Tibial nerve (tissue), 4 donors: ENCODE results near the gene SLX4. TPM values are rescaled to one million over a fixed set of nuclear protein-coding genes. Genes with fewer than 3 reads are reported as not detected.

Source experiments
- DNase-seq, 2 donors: peaks; one replicate each; pipeline ENCODE4 v3.0.0-alpha.2; 2019; ENCODE audit warnings: low spot score in 2 of 2
- H3K27ac ChIP-seq, 4 donors: fragments of 200-600 bp; sonication (generic) in 3 of 4; one replicate each; pipeline ENCODE4 v1.5.1; 2017 to 2019; ENCODE audit warnings: mild to moderate bottlenecking in 1 of 4
- H3K27me3 ChIP-seq, 2 donors: fragments of 200-600 bp; sonication (generic) in 1 of 2; one replicate each; pipeline versions ENCODE4 v1.5.1 to v1.6.0; 2017 to 2019
- H3K36me3 ChIP-seq, 3 donors: fragments of 200-600 bp; sonication (generic); one replicate each; pipeline ENCODE4 v1.5.1; 2018 to 2019
- H3K4me1 ChIP-seq, 4 donors: fragments of 200-600 bp; sonication (generic) in 3 of 4; one replicate each; pipeline ENCODE4 v1.5.1; 2017 to 2019
- H3K4me3 ChIP-seq, 4 donors: fragments of 200-600 bp; sonication (generic) in 3 of 4; one replicate each; pipeline ENCODE4 v1.5.1; 2017 to 2019; ENCODE audit warnings: mild to moderate bottlenecking in 1 of 4, moderate library complexity in 1 of 4
- H3K9me3 ChIP-seq, 4 donors: fragments of 200-600 bp; sonication (generic) in 3 of 4; one replicate each; pipeline ENCODE4 v1.5.1; 2017 to 2019
- EP300 ChIP-seq, 2 donors: sonication (generic); formaldehyde crosslinking; IDR thresholded peaks; one replicate each; pipeline ENCODE4 v1.6.1; 2017; ENCODE audit warnings: antibody characterized with exemption in 2 of 2, mild to moderate bottlenecking in 1 of 2
- POLR2A ChIP-seq, 2 donors: fragments of 450-650 bp; IDR thresholded peaks; one replicate each; pipeline ENCODE4 v1.6.1; 2017; ENCODE audit warnings: antibody characterized with exemption in 2 of 2, mild to moderate bottlenecking in 2 of 2, moderate library complexity in 2 of 2
- WGBS, 2 donors: methylation state at CpG; one replicate each; pipeline ENCODE4 v1.1.5; 2018; 5-methylcytosine and 5-hydroxymethylcytosine counted together
- total RNA-seq, 4 donors: library from RNA; depleted of rRNA; stranded (reverse); fragments of >200 nt; gene quantifications; one replicate each; pipeline ENCODE4 v1.1.0, GENCODE V29; 2016
- TF ChIP-seq, protein P1 (sequence below), 5 experiments: fragments of 200-600 bp in 3 of 5; fragments of 450-650 bp in 2 of 5; sonication (generic) in 3 of 5; IDR thresholded peaks; one replicate each; pipeline ENCODE4 v1.5.1; 2016 to 2019; ENCODE audit warnings: antibody characterized with exemption in 5 of 5, mild to moderate bottlenecking in 3 of 5, moderate library complexity in 2 of 5

The SLX4 gene
- total RNA-seq, 4 donors from 2014 or later: 4.8 to 8.1 (median 5.6) TPM

DNA sequence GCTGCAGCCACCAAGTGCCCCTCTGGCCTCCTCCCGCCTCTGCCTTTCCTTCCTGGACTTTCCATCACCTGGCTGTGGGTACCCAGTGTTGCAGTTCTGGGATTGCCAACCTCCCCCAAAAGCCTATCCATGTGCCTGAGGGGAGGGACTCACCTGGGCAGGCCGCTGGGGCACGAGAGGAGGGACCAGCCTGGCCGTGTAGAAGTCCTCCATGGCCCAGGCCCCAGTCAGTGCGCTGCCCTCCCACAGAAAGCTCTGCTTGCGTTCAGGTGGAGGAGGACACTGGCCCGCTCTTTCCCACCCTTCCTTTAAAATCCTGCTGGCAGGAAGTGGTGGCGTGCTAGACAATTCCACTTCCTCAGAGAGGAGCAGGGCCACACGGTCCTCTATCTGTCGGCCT, 14.2 kb downstream of the SLX4 start:
- 88 to 89% methylated on average over 7 to 10 of the region's 10 CpGs for WGBS, 2 donors
- DNase-seq: no peak
- H3K9me3 ChIP-seq: peaks cover 0 to 5% (median 0%) of the 10 kb centered on the region in 4 donors
- TF ChIP-seq EP300 (IDR thresholded peaks at IDR 0.05): no peak
- TF ChIP-seq, protein P1, sequence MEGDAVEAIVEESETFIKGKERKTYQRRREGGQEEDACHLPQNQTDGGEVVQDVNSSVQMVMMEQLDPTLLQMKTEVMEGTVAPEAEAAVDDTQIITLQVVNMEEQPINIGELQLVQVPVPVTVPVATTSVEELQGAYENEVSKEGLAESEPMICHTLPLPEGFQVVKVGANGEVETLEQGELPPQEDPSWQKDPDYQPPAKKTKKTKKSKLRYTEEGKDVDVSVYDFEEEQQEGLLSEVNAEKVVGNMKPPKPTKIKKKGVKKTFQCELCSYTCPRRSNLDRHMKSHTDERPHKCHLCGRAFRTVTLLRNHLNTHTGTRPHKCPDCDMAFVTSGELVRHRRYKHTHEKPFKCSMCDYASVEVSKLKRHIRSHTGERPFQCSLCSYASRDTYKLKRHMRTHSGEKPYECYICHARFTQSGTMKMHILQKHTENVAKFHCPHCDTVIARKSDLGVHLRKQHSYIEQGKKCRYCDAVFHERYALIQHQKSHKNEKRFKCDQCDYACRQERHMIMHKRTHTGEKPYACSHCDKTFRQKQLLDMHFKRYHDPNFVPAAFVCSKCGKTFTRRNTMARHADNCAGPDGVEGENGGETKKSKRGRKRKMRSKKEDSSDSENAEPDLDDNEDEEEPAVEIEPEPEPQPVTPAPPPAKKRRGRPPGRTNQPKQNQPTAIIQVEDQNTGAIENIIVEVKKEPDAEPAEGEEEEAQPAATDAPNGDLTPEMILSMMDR (IDR thresholded peaks at IDR 0.05): no peak
- no peak for TF ChIP-seq POLR2A (IDR thresholded peaks at IDR 0.05)
- no peaks in the 10 kb centered on the region for H3K27me3 ChIP-seq
- H3K36me3 ChIP-seq: peaks cover 0 to 100% (median 0%) of the 10 kb centered on the region in 3 donors
- H3K27ac ChIP-seq: no peak overlapping the region
- no peaks in the 10 kb centered on the region for H3K4me1 ChIP-seq
- no peak overlapping the region for H3K4me3 ChIP-seq

DNA sequence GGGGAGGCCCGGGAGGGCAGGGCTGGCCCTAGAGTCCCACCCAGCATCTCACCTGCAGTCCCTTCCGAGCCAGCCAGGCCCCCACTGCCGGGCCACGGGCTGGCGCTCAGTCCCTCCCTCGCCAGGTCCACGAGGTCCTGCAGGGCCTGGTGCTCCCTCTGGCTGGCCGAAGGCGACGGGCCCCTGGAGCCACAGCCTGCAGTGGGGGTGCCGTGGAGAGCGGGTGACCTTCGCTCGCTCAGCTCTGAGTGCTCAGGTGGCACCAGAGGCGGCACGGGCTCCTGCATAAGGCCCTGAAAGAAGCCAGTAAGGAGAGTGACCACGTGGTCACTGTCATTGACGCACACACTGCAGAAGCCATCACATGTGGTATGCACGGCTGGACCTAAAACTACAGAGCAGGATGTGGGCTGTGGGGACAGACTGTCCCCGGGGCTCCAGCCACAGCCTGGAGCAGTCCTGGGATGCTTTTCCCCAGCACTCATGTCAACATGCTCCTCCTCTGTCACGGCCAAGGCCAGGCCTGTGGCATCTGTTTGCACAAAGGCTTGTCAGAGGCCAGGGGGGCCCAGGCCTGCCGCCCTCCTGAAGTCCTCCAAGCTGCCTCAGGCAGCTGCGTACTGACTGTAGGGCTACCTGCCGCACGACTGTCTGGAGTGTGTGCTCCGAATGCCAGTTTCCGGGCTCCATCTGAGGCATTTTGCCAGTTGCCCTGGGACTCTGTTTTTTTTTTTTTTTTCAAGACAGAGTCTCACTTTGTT, 15.1 kb downstream of the SLX4 start:
- Histone ChIP-seq H3K27ac (no peak overlapping the region), H3K36me3 (peaks cover 0 to 100% (median 0%) of the 10 kb centered on the region in 3 donors), H3K27me3 (no peaks in the 10 kb centered on the region), H3K4me3 (no peak overlapping the region), H3K4me1 (no peaks in the 10 kb centered on the region), H3K9me3 (peaks cover 0 to 5% (median 0%) of the 10 kb centered on the region in 4 donors)
- TF ChIP-seq POLR2A (IDR thresholded peaks at IDR 0.05) (no peak), EP300 (IDR thresholded peaks at IDR 0.05) (no peak)
- TF ChIP-seq, protein P1 (IDR thresholded peaks at IDR 0.05): no peak
- no peak for DNase-seq
- whole genome bisulfite sequencing, 2 donors: 92 to 94% methylated on average over 16 of the region's 27 CpGs

DNA sequence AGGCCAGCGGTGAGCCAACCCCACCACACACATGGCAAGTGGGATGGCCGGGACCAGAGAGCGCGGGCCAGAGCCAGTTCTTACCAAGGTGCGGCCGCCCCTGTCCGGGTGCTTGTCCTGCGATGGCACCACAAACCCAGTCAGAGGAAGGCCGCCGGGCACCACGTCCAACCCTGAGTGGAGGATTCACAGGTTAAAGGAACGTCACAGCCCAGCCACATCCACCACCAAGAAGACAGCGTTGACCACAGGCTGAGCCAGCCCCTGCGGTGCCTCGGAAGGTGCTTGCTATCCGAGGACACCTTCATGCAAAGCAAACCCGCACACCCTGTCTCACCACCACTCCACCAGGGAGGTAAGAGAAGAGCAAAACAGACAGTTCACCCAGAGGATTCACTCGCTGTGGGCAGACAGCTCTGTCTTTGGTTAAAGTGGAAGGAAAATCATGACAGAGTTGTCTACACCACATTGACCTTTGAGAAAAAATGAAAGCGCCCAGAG, 15.8 kb downstream of the SLX4 start:
- WGBS, 2 donors: 97% methylated on average over 17 to 19 of the region's 19 CpGs
- TF ChIP-seq POLR2A (IDR thresholded peaks at IDR 0.05) (no peak), EP300 (IDR thresholded peaks at IDR 0.05) (no peak)
- TF ChIP-seq, protein P1 (IDR thresholded peaks at IDR 0.05): no peak
- no peak overlapping the region for H3K27ac ChIP-seq
- peaks cover 0 to 100% (median 0%) of the 10 kb centered on the region in 3 donors for H3K36me3 ChIP-seq
- no peaks in the 10 kb centered on the region for H3K4me1 ChIP-seq
- H3K9me3 ChIP-seq: peaks cover 0 to 5% (median 0%) of the 10 kb centered on the region in 4 donors
- no peak for DNase-seq
- H3K4me3 ChIP-seq: no peak overlapping the region
- H3K27me3 ChIP-seq: no peaks in the 10 kb centered on the region

DNA sequence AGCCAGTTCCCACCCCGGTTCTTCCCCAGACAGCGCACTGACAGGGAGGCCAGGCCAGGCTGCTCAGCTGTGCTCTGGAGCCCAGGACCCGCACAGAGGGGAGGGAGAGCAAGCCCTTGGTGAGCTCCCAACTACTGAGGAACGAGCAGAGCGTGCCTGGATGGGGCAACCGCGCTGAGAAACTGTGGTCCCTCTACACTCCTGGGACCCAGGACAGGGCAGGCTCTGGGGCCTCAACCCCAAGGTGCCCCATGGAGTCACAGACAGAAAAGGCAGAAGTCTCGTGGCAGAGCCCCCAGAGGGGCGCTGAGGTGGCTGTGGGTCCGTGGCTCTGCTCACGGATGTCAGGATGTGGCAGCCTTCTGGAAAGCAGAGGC, 16.3 kb downstream of the SLX4 start:
- no peak for DNase-seq
- H3K4me3 ChIP-seq: no peak overlapping the region
- TF ChIP-seq EP300 (IDR thresholded peaks at IDR 0.05) (no peak), POLR2A (IDR thresholded peaks at IDR 0.05) (no peak)
- TF ChIP-seq, protein P1 (IDR thresholded peaks at IDR 0.05): no peak
- H3K36me3 ChIP-seq: peaks cover 0 to 100% (median 0%) of the 10 kb centered on the region in 3 donors
- WGBS, 2 donors: 84 to 92% methylated on average over 7 to 11 of the region's 11 CpGs
- no peak overlapping the region for H3K27ac ChIP-seq
- peaks cover 0 to 4% (median 0%) of the 10 kb centered on the region in 4 donors for H3K9me3 ChIP-seq
- no peaks in the 10 kb centered on the region for H3K27me3 ChIP-seq
- no peaks in the 10 kb centered on the region for H3K4me1 ChIP-seq
